WTC11 (cell line): Measurements from ENCODE around the gene FASN. TPM values are rescaled to one million over a fixed set of nuclear protein-coding genes. Genes with fewer than 3 reads are reported as not detected.

Experiments used
- ATAC-seq: fragments of 200-7000 bp; cut with Tn5 transposase; 2 replicates; pipeline ENCODE4 v1.10.0; 2021; ENCODE audit warnings: mild to moderate bottlenecking, moderate library complexity
- CTCF ChIA-PET: fragments of 300-600 bp; sonication (Branson Sonifier 250); formaldehyde crosslinking; loops from one replicate; lab custom pipeline; 2021; ENCODE audit warnings: antibody characterized with exemption; lab: Charles Lee
- POLR2A ChIA-PET: fragments of 350-600 bp; sonication (Branson Sonifier 250); formaldehyde crosslinking; loops from one replicate; lab custom pipeline; 2021; ENCODE audit warnings: antibody characterized with exemption; lab: Charles Lee
- DNase-seq: peaks from one replicate; pipeline ENCODE4 v3.0.0; 2021; ENCODE audit warnings: low spot score
- H3K27ac Mint-ChIP-seq: 2 replicates; pipeline ENCODE4 v1.8.0; 2021; ENCODE audit warnings: mixed read lengths
- H3K27me3 Mint-ChIP-seq: 2 replicates; pipeline ENCODE4 v1.8.0; 2021; ENCODE audit warnings: low read depth, mild to moderate bottlenecking, moderate library complexity, mixed read lengths
- H3K36me3 Mint-ChIP-seq: 2 replicates; pipeline ENCODE4 v1.8.0; 2021; ENCODE audit warnings: mixed read lengths
- H3K4me1 Mint-ChIP-seq: 2 replicates; pipeline ENCODE4 v1.8.0; 2022; ENCODE audit warnings: mixed read lengths
- H3K4me3 Mint-ChIP-seq: 2 replicates; pipeline ENCODE4 v1.8.0; 2021; ENCODE audit warnings: mild to moderate bottlenecking, moderate library complexity, mixed read lengths
- H3K9me3 Mint-ChIP-seq: 2 replicates; pipeline ENCODE4 v1.8.0; 2021; ENCODE audit warnings: mixed read lengths
- ATF2 ChIP-seq: sonication (generic); formaldehyde crosslinking; IDR thresholded peaks from 2 replicates; pipeline ENCODE4 v1.8.1; 2022; ENCODE audit warnings: low read depth, missing genetic modification reagents, borderline replicate concordance
- CDX4 ChIP-seq: fragments of 250-450 bp; sonication (Bioruptor Pico); IDR thresholded peaks from 2 replicates; pipeline ENCODE4 v1.9.0; 2021; ENCODE audit warnings: moderate library complexity, mild to moderate bottlenecking, inconsistent platforms, borderline replicate concordance
- CREB1 ChIP-seq: sonication (generic); formaldehyde crosslinking; IDR thresholded peaks from 2 replicates; pipeline ENCODE4 v1.8.0; 2023; ENCODE audit warnings: mild to moderate bottlenecking, missing genetic modification reagents
- ETV6 ChIP-seq: sonication (generic); formaldehyde crosslinking; IDR thresholded peaks from 2 replicates; pipeline ENCODE4 v1.8.1; 2022; ENCODE audit warnings: mild to moderate bottlenecking, missing genetic modification reagents
- FOXK1 ChIP-seq: sonication (generic); formaldehyde crosslinking; IDR thresholded peaks from 2 replicates; pipeline ENCODE4 v1.8.0; 2022; ENCODE audit warnings: mild to moderate bottlenecking, moderate library complexity, missing genetic modification reagents
- FOXP1 ChIP-seq: sonication (generic); formaldehyde crosslinking; IDR thresholded peaks from 2 replicates; pipeline ENCODE4 v1.8.0; 2022; ENCODE audit warnings: missing genetic modification reagents, mild to moderate bottlenecking, moderate library complexity, borderline replicate concordance
- FOXP4 ChIP-seq: sonication (generic); formaldehyde crosslinking; IDR thresholded peaks from 2 replicates; pipeline ENCODE4 v1.8.0; 2022; ENCODE audit warnings: mild to moderate bottlenecking, missing genetic modification reagents
- JUN ChIP-seq: sonication (generic); formaldehyde crosslinking; IDR thresholded peaks from 2 replicates; pipeline ENCODE4 v1.8.0; 2023; ENCODE audit warnings: mild to moderate bottlenecking, missing genetic modification reagents
- MXD4 ChIP-seq: fragments of 250-450 bp; sonication (Bioruptor Pico); IDR thresholded peaks from 2 replicates; pipeline ENCODE4 v1.8.0; 2021; ENCODE audit warnings: mild to moderate bottlenecking, moderate library complexity, borderline replicate concordance
- MYBL2 ChIP-seq: sonication (generic); formaldehyde crosslinking; IDR thresholded peaks from 2 replicates; pipeline ENCODE4 v1.8.1; 2023; ENCODE audit warnings: mild to moderate bottlenecking, moderate library complexity, missing genetic modification reagents
- NR3C1 ChIP-seq: sonication (generic); formaldehyde crosslinking; conservative IDR thresholded peaks from 2 replicates; pipeline ENCODE4 v1.8.1; 2023; ENCODE audit warnings: low read depth, mild to moderate bottlenecking, missing genetic modification reagents
- OVOL2 ChIP-seq: fragments of 250-450 bp; sonication (Bioruptor Pico); IDR thresholded peaks from 2 replicates; pipeline ENCODE4 v1.9.0; 2021; ENCODE audit warnings: mild to moderate bottlenecking, borderline replicate concordance
- TEAD1 ChIP-seq: sonication (generic); formaldehyde crosslinking; IDR thresholded peaks from 2 replicates; pipeline ENCODE4 v1.8.0; 2022; ENCODE audit warnings: mild to moderate bottlenecking, missing genetic modification reagents
- ZBTB21 ChIP-seq: sonication (generic); formaldehyde crosslinking; IDR thresholded peaks from 2 replicates; pipeline ENCODE4 v1.8.1; 2023; ENCODE audit warnings: mild to moderate bottlenecking, missing genetic modification reagents, borderline replicate concordance
- ZNF138 ChIP-seq: sonication (generic); formaldehyde crosslinking; conservative IDR thresholded peaks from 2 replicates; pipeline ENCODE4 v1.8.1; 2022; ENCODE audit warnings: mild to moderate bottlenecking, moderate library complexity, missing genetic modification reagents
- ZNF219 ChIP-seq: sonication (generic); formaldehyde crosslinking; IDR thresholded peaks from 2 replicates; pipeline ENCODE4 v1.8.0; 2023; ENCODE audit warnings: missing genetic modification reagents, mild to moderate bottlenecking, borderline replicate concordance
- ZNF396 ChIP-seq: fragments of 250-450 bp; sonication (Bioruptor Pico); IDR thresholded peaks from 2 replicates; pipeline ENCODE4 v1.8.0; 2021; ENCODE audit warnings: mild to moderate bottlenecking, moderate library complexity, borderline replicate concordance
- total RNA-seq: library from RNA; stranded (reverse); gene quantifications from 3 replicates; pipeline ENCODE4 v1.2.3, GENCODE V29; 2021
- TF ChIP-seq, protein P1 (sequence below): sonication (generic); formaldehyde crosslinking; IDR thresholded peaks from 2 replicates; pipeline ENCODE4 v1.8.1; 2023; ENCODE audit warnings: mild to moderate bottlenecking, missing genetic modification reagents, moderate library complexity

The FASN gene
- total RNA-seq, 1 experiment from 2014 or later: 742 TPM

DNA sequence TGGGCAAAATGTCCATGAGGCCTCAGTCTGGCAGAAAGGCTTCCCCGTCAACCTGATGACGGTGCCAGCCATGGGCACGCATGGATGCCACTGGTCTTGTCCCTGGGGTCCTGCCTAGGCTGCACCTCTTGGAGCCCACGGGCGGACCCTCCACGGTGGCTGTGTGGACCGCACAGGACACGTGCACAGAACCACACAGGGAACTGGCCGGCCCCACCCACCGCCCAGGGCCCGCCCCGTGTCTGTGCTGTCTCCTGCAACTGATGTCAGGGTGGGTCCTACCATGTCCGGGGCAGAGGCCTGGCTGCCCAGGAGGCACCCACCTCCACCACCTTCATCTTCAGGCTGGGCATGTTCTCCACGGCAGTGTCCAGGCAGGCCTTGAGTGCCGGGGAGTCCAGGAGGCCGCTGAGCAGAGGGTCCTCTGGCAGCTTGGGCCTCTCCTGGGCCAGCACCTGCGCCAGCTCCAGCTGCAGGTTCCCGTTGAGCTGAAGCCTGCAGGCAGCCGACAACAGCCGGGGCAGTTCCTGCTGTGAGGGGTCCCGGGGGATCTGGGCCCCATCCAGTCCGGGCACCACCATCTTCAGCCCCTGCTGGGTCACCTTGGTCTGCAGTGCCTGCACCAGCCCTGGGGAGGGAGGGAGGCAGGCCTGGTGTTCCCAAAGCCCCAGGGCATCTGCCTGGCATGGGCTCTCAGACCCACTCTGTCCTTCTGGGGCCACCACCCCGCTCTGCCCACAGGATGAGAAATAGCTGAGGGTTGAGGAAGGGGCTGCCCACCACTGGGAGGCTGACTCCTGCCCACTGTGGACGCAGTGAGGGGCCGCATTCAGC lies 11.9 kb downstream of the FASN start (continued):
- TF ChIP-seq CREB1 (no peak), FOXP1 (CRISPR knock-in tag) (no peak), MXD4 (no peak)

DNA sequence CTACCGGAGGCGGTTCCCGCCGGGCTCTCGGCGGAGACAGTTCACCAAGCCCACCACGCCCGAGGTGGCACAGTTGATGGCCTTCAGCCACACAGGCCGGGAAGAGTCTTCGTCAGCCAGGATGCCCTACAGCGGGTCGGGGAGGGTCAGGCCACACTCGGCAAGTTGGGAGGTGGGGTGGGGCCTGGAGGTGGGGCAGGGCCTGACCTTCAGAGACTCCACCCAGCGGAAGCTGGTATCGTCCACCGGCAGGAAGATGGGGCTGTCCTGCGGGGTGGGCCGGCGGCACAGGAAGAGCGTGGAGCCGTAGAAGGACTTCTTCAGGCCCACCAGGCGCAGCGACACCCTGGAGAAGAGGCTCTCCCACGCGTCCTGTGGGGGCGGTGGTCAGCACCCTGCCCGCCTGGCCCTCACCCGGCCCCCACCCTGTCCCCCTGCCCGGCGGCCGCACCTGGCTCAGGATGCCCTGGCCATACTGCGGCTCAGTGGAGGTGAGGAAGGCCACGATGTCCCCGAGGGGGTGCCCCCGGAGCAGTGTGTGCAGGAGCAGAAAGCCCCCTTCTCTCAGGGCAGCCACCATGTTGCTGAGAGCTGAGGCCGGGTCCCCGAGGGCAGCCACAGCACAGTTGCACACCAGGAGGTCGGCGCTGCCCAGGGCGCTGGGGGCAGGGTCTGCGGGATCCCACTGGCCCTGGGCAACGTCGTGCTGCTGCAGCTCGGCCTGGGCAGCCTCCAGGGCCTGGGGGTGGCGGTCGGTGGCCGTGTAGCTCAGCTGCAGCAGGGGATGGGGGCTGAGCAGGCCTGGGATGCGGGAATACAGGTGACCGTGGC lies 12.8 kb downstream of the FASN start:
- TF ChIP-seq FOXP4 (CRISPR knock-in tag) (no peak), ZBTB21 (no peak), ATF2 (CRISPR knock-in tag) (no peak), NR3C1 (CRISPR knock-in tag) (no peak), ZNF219 (CRISPR knock-in tag) (no peak), ZNF396 (no peak), CDX4 (CRISPR knock-in tag) (no peak)
- TF ChIP-seq, protein P1, sequence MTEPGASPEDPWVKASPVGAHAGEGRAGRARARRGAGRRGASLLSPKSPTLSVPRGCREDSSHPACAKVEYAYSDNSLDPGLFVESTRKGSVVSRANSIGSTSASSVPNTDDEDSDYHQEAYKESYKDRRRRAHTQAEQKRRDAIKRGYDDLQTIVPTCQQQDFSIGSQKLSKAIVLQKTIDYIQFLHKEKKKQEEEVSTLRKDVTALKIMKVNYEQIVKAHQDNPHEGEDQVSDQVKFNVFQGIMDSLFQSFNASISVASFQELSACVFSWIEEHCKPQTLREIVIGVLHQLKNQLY (CRISPR knock-in tag): no peak
- ChIA-PET CTCF (no interaction called here), POLR2A (no interaction called here)
- DNase-seq: no peak
- Mint-ChIP-seq H3K27me3 (no peaks in the 10 kb centered on the region), H3K27ac (no peak overlapping the region), H3K4me3 (no peak overlapping the region), H3K9me3 (no peaks in the 10 kb centered on the region), H3K4me1 (no peaks in the 10 kb centered on the region), H3K36me3 (peaks cover 27% of the 10 kb centered on the region)
- ATAC-seq: no peak

- H3K27ac Mint-ChIP-seq: no peak overlapping the region
- H3K36me3 Mint-ChIP-seq: peaks cover 27% of the 10 kb centered on the region
- ChIA-PET POLR2A (no interaction called here), CTCF (no interaction called here)
- no peak overlapping the region for H3K4me3 Mint-ChIP-seq
- H3K27me3 Mint-ChIP-seq: no peaks in the 10 kb centered on the region
- TF ChIP-seq TEAD1 (CRISPR knock-in tag) (no peak), OVOL2 (no peak), ATF2 (CRISPR knock-in tag) (no peak), ZNF138 (CRISPR knock-in tag) (no peak), JUN (CRISPR knock-in tag) (no peak), ETV6 (CRISPR knock-in tag) (no peak), MYBL2 (no peak), FOXK1 (CRISPR knock-in tag) (no peak)
- ATAC-seq: no peak
- H3K4me1 Mint-ChIP-seq: no peaks in the 10 kb centered on the region
- DNase-seq: no peak
- no peaks in the 10 kb centered on the region for H3K9me3 Mint-ChIP-seq
Observed at GRCh38 chr17:82084373-82085030, 13.5 kb downstream of the FASN start.
